Stimulated activated CD8-positive, alpha-beta memory T cell treated with anti-CD3 and anti-CD28 coated beads, Interleukin-15, amount 100 ng/mL, for 24 hours (primary cell): ENCODE measurements around the gene SLC38A10.

ENCODE experiments used
- DNase-seq: peaks from one replicate; pipeline ENCODE4 v3.0.0-alpha.2; 2020; ENCODE audit warnings: low read depth

SLC38A10 gene

DNA sequence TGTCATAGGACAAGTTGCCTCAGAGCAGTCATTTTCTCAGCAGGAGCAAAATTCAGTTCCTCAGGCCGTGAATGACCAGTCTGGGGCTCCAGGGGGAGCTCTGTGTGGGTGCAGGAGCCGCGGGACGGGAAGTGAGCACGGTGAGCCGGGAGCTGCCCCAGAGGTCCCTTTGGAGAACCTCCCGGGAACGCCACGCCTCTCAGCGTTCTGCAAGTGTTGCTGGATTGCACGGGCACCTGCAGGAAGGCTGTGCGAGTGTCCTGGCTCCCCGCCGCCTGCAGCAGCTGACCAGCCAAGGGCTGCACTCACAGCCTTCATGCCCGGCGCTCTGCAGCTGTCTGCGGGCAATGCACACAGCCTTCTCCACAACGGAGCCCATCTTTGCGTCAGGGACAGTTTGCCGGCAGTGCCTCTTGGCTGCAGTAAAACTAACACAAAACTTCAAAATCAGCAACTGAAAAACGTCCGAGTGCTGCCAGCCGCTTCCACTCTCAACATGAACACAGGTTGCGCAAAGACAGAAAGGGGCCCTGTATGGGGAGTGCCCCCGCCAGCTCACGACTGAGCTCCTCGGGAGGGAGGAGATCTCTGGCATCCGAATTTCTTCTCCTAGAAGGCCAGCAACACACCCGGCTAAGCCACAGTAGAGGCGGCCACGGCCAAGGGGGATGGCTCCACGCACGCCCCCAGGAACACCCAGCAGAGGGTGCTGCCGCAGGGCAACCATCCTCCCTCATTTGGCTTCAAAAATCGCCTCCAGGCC is 40.0 kb downstream of the SLC38A10 start:
- DNase-seq: no peak

DNA sequence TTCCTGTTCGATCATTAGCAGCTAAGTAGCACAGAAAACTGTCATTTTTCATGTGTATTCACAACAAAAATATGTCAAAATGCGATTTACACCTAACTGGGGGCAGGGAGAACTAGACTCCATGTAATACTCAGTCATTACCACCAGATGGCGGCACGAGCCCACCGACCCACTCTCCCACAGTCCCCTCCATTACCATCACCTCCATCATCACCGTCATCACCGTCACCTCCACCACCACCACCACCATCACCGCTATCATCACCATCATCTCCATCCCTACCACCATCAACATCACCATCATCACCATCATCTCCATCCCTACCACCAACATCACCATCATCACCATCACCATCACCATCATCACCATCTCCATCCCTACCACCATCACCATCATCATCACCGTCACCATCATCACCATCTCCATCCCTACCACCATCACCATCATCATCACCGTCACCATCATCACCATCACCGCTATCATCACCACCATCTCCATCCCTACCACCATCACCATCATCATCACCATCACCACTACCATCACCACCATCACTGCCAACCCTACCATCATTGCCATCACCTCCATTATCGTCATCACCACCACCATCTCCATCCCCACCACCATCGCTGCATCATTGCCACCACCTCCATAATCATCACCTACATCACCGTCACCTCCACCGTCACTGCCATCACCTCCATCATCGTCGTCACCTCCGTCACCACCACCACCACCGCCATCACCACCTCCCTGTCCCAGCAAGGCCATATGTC is 41.6 kb downstream of the SLC38A10 start:
- peak; percentile 21 for DNase-seq

DNA sequence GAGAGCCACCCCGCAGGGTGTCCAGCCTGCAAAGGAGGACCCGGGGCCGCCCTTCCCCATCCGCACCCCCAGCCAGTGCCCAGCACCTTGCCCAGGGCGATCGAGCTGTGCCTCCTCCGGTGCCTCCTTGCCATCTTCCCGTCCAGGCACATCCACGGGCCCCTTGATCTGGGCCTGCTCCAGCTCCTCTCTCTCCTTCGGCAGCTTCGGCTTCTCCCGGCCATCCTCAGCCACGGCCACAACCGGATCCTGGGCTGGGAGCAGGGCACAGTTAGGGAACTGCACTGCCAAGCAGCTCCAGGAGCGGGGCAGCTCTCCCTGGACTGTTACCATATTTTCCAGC is 42.1 kb downstream of the SLC38A10 start:
- DNase-seq: no peak

DNA sequence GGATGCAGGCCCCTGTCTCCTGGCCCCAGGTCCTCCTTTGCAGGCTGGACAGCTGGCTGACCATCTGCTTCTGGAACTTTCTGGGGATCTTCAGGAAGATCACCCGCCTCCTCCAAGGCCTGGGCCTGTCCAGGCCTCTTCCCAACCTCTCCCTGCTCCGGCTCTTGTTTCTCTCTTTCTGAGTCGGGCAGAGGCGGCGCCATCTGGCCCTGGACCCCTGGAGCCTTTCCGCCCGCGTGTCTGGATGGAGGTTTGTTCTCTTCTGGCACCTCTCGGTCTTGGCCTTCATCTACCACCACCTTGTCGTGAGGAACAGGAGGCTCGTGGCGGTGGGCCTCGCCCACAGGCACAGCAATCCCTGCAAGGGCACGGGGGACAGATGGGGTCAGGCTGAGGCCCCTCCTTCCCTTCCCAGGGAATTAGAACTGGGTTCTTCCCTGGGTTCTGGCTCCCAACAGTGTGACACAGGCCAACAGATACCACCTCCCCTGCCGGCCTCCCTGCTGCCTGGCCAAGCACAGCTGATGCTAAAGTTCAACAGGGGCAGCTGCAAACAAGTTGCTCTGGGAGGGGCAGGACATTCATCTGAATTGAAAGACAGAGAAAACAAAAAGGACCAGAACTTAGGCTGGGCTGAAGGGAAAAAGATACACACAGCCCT is 42.7 kb downstream of the SLC38A10 start:
- no peak for DNase-seq

DNA sequence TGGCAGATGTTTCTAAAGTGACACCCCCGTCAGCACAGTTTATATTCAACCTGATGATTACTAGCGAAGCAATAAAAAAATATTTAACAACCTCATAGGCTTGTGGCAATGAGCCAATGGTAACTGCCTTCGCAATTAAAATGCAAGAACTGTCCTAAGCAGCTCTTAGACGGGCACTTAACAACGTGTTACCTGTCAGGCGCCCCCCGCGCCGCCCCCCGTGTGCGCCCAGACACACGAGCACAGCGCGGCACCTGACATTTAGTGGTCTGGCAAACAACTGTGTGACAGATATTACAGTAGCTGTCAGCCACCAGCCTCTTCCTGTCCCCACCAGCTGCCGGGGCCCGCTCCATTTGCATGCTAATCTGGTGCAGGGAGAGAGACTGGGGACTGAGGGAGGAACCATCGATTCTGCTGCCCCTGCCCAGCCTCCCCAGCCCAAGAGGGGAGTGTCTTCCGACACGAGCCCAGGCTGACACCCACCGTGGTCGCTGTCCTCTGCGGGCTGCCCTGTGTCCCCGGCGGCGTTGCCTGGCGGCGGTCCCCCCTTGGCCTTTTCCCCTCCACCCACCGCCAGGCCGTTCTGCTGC is 43.3 kb downstream of the SLC38A10 start:
- DNase-seq: no peak

DNA sequence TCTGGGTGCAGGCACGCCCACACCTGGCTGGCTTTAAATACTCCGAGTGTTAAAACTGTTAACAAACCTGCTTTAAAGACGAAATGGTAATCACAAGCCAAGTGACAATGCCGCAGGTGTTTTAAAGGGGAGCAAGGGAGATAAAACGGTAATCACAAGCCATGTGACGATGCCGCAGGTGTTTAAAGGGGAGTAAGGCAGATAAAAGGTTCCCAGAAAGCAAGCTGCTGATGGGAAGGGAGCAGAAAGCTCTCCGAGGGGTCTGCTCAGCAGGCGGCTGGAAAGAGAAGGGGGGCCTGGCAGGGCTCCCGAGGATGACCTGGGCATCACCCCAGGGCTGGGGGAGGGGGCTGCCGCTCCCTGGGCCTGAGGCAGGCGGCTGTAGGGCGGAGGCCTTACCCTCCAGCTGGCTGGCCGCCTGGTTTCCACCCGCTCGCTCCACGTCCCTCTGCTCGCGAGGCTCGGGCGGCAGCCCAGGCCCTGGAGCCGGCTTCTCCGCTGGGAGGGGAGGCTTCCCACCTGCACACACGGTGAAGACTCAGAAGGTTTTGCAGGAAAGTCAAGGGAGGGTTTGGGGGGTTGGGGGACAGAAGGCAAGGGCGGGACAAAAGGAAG is 43.9 kb downstream of the SLC38A10 start:
- DNase-seq: no peak

DNA sequence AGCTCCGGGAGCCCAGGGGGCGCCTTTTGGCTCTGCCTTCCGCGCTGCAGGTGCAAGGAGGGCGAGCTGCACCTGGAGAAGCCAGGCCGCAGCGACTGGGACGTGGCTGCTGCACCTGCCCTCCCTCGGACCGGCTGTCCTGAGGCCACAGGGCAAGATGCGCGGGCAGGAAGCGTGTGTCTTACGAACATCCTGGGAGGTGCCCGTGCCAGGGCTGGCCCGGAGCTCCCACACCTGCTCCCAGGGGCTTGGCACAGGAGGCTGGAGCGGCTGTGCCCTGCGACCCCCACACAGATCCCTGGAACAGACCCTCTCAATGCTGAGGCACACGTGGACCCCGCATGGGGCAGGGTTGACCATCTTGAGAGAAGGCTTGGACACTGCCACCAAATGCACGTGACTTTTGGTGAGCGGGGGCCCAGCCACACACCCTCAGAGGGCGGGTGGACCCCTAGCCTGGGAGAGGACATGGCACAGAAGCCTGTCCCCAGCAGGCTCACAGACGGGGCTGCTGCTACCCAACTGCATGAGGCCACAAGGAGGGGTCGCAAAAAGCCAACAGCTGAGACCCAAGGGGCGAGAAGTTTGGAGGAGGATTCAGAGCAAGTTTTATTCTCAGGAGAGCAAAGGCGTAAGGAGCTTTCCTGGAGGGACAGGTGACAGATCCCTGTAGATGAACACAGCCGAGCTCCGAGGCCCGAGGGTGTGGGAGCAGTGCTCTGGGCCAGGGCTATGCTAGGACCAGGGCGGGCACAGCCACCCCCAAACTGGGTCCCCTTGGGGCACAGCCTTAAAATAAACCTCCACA is 44.6 kb downstream of the SLC38A10 start:
- no peak for DNase-seq

DNA sequence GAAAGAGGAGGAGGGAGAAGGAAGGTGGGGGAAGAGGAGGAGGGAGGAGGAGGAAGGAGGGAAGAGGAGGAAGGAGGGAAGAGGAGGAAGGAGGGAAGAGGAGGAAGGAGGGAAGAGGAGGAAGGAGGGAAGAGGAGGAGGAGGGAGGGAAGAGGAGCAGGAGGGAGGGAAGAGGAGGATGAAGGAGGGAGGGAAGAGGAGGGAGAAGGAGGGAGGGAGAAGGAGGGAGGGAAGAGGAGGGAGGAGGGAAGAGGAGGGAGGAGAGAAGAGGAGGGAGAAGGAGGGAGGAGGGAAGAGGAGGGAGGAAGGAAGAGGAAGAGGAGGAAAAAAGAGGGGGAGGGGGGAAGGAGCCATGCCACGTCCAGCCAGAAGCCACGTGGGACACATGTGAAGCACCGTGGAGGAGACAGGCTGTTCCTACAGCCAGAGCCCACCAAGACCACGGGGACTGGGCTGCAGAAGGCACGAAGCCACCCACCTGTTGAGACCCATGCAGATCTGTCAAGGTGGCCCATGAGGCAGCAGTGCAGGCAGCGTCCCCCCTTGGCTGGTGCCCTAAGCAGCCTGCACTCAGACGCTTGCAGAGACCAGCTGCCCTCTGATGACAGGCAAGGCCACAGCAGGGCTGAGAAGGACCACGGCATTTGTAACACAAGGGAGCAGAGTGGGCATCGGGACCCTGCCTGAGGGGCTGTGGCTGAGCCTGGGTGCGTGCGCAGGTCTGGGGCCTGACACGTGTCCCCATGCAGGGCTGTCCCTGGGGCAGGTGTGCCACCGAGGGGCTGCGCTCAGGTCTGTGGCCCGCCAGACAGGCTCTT is 45.7 kb downstream of the SLC38A10 start:
- no peak for DNase-seq

DNA sequence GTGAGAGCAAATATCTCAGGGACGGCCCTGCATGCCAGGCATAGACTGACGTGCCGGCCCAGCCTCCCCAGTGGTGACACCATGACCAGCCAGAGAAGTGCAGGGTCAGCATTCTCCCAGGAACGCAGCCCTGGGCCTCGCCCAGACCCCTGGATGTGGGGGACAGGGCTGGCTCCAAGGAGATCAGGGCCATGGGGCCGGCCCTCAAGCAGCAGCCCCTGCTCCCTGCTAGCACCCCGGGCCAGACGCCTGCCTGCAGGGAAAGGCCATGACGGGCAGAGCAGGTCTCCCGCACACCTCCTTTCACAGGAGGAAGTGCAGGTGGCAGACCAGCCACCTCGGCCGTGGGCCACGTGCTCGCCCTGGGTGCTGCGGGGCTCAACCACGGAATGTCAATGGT is 46.5 kb downstream of the SLC38A10 start:
- no peak for DNase-seq

DNA sequence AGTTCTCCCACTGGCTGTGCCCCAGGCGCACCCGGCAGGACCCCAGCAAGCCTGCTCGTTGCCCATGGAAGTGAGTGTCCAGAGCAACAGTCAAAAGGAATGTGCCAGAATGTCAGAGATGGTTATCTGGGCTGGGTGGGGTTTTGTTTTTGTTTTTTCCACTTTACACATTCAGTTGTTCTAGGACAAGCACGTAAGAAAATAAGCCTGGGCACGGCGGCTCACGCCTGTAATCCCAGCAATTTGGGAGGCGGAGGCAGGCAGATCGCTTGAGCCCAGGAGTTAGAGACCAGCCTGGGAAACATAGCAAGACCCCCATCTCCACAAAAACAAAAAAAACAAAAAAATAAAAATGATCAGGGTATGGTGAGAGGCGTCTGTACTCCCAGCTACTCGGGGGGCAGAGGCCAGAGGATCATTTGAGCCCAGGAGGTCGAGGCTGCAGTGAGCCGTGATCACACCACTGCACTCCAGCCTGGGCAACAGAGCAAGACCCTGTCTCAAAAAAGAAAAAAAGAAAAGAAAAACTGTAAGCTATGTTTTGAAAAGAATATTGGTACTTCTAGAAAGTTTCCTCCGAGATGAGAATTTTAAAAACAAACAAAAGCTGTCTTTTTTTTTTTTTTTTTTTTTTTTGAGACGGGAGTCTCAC is 47.6 kb downstream of the SLC38A10 start:
- no peak for DNase-seq

DNA sequence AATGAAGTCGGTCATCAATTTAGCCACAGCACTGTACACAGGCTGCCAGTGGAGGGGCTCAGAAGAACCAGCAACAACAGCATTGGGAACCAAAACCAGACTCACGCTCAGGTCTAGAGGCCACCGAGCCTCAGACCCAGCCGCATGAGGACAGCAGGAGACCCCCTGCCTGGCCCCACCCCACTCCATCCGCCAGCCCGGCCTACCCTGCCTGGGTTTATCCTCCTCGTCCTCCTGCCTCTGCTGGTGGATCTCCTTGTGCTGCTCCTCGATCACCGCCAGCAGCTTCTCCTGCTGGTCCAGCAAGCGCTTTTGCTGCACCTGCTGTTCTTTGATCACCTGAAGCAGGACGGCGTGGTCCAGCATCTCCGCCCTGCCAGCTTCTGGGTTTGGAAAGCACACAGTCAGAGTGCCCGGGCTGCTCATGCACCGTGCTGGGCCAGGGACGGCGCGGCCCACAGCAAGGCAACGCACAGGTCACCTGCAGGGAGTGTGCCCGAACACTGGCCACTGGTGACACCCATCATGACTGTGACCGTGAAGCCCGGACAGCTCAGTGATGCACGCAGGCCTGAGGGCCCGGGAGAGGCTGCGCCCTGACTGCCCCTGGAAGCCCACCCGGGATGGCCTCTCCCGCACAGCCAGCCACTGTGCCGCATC is 48.3 kb downstream of the SLC38A10 start:
- no peak for DNase-seq

DNA sequence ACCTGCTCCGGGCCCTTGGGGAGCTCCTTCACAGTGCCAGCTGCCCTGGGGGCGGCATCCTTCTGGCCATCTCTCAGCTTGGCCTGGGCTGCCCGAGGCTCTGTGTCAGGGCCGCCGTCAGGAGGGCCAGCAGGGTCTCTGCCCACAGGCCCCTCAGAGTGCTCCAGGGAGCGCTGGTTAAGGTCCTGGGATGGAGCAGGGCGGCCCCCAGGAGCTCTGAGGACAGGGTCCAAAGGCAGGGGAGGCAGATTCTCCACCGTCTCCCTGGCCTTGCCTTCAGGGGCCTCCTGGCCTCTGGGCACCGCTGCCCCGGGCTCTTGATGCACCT is 48.8 kb downstream of the SLC38A10 start:
- DNase-seq: no peak

DNA sequence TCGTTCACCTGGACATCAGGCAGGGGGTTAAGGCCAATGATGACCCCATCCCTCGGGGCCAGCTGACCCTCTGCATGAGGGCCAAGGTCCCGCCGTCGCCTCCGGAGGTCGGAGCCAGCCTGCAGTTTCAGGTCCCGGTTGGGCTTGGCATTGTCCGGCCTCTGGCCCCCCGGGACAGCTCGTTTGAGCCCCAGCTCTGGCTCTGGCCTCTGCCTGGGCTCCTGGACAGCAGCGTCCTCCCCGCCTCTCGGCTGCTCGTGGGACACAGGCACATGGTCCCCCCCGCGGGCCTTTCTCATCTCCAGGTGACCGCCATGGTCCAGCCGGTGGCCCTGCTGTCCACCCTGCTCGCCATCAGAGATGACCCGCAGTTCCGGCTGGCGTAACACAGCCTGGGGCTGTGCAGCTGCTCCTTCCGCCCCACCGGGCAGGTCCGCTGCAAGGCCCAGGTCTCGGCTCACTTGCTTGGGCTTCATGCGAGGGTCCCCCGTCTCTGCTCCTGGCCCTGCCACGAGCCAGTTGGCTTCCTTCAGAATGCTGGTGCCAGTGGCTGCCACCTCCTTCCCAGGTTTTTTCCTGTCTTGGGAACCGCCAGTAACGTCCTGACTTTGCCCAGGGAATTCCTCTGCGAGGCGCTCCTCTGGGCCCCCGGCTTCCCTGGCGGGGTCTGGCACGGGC is 49.3 kb downstream of the SLC38A10 start:
- DNase-seq: no peak

DNA sequence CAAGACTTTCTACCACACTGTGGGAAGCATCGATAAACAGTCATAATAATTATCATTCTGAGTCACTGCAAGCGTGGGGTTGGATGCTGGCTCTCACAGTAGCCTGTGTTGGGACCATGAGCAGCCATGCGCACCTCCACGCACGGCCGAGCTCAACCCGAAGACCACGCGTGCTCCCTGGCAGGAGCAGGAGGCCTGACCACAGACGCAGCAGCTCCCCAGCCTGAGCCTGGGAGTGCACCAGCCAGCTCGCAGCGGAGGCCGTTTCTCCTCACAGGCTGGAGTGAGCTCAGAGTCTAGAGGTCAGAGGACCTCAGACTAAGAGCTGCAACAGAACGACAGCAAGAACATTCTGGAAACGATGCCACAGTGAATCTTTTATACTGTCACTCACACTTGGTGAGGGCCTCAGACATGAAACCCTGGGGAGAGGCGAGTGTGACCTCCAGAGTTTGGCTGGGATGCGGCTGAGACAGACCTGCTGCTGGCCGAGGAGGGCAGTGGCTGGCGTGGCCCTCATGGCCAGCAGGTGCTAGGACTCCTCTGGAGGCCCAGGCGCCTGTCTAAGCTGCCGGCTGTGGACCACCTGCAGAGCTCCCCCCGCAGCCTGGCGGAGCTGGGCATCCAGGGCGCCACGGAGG is 50.0 kb downstream of the SLC38A10 start:
- DNase-seq: no peak

DNA sequence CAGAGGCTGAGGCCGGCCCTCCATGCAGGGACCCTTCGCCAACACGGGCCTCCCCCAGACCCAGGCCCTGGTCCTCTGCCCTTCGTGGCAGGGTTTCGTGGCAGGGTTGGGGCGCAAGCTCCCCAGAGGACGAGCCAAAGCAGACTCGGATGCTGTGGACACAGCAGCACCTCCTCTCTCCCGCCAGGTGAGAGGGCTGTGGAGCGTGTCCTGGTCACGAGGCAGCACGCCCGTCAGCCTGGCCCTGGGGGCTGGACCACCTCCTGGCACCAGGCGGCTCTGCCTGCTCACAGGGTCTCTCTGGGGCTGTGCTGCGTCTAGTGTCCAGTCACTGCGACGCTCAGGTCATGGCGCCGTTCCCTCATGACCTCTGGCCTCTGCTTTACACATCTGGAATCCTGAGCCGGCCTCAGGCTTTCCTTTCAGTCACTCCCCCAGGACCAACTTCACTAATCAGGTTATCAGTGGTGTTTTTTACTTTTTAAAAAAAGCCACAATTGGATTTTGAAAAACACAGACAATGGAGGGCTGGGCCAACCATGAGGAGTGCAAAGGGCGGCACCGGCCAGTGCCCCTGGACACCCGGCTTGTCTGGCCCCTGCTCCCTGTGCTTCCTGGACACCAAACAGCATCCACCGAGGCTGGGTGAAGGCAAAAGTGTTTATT is 50.6 kb downstream of the SLC38A10 start:
- no peak for DNase-seq

DNA sequence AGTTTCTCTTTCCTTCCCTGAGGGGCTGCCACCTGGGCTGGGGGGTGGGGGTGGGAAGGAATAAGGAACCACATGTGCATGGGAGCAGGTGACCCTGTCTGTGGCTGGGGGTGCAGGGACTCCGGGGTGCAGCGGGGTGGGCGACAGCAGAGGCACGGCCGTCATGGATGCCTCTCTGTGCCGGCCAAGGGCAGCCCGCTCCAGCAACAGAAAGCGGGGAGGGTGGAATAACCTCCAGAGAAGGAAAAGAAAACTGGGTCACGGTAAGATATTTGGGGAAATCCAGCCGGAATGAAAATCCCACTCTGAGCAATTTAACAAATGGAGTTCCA is 51.8 kb downstream of the SLC38A10 start:
- DNase-seq: no peak

DNA sequence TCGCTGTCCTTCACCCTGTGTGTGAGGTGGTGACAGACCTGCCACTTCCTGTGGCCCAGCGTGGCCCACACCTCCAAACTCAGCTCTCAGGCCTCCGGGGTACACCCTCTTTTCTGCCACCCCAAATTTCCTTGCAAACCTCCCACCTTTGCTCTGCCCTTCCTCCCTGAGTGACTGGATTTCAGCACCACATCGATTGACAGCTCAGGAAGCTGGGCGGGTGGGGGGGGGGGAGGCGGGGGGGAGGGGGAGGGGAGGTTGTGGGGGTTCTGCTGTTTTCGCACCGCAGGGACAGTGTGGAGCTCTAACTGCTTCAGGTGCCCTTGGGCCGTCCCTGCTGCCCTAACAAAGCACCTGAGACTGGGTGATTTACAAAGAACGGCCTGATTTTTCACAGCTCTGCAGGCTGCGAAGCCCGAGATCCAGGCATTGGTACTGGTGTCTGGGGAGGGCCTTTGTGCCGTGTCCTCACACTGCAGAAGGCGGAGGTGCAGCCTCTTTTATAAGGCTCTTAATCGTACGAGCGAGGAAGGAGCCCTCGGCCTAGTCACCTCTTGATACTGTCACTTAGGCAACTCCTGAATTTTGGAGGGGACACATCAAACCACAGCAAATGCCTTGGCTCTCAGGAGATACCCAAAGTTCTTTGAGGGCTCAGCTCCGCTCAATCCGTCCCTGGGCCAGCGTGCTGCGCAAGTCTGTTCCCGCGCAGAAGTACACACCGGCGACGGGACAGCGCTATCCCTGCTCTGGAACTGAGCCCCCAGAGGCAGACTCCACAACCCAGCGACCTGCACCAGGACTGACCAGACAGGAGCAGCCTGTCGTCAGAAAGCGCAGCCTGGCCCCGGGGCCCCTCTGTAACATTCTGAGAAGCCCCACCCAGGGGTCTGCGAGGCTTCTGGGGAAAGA is 52.4 kb downstream of the SLC38A10 start:
- DNase-seq: no peak
